Measurements from ENCODE around the gene GNAS. TPM values are rescaled to one million over a fixed set of nuclear protein-coding genes. Genes with fewer than 3 reads are reported as not detected.

GNAS gene
- total RNA-seq, 1 donor from 2014 or later: 1,425 TPM

- Mint-ChIP-seq H3K4me1 (no peaks in the 10 kb centered on the region), H3K27me3 (ENCODE audit: low read depth) (peaks cover 7% of the 10 kb centered on the region), H3K36me3 (ENCODE audit: low read depth) (no peaks in the 10 kb centered on the region), H3K27ac (ENCODE audit: unreplicated experiment) (no peak overlapping the region), H3K9me3 (peaks cover 7% of the 10 kb centered on the region), H3K4me3 (no peak overlapping the region)
- no peak for DNase-seq (ENCODE audit: low read depth, low spot score)
- TF ChIP-seq, protein P1, sequence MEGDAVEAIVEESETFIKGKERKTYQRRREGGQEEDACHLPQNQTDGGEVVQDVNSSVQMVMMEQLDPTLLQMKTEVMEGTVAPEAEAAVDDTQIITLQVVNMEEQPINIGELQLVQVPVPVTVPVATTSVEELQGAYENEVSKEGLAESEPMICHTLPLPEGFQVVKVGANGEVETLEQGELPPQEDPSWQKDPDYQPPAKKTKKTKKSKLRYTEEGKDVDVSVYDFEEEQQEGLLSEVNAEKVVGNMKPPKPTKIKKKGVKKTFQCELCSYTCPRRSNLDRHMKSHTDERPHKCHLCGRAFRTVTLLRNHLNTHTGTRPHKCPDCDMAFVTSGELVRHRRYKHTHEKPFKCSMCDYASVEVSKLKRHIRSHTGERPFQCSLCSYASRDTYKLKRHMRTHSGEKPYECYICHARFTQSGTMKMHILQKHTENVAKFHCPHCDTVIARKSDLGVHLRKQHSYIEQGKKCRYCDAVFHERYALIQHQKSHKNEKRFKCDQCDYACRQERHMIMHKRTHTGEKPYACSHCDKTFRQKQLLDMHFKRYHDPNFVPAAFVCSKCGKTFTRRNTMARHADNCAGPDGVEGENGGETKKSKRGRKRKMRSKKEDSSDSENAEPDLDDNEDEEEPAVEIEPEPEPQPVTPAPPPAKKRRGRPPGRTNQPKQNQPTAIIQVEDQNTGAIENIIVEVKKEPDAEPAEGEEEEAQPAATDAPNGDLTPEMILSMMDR (conservative IDR thresholded peaks at IDR 0.05): no peak
These were observed 23.0 kb upstream of the GNAS start for GRCh38 chr20:58829531-58829941.

DNA sequence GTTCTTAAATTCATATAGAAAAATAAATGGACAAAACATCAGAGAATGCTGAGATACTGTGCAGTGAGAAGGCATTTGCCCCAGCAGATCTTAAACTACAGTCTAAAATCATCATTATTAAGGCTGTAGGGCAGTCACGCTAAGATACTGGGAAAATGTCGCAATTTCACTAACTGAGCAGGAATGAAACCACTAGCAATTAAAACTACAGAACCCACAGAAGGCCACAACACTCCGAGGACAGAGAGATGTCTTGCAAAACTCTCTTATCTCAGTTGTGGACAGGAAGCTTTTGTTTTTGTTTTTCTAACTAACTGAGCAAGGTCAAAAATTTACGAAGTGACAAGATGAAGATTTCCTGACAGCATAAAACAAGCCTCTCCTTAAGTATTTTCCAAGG, 20.1 kb upstream of the GNAS start:
- Mint-ChIP-seq H3K9me3 (peaks cover 7% of the 10 kb centered on the region), H3K36me3 (ENCODE audit: low read depth) (no peaks in the 10 kb centered on the region), H3K4me1 (no peaks in the 10 kb centered on the region), H3K27me3 (ENCODE audit: low read depth) (peaks cover 21% of the 10 kb centered on the region), H3K27ac (ENCODE audit: unreplicated experiment) (no peak overlapping the region), H3K4me3 (no peak overlapping the region)
- DNase-seq (ENCODE audit: low read depth, low spot score): no peak
- TF ChIP-seq, protein P1 (conservative IDR thresholded peaks at IDR 0.05): no peak

DNA sequence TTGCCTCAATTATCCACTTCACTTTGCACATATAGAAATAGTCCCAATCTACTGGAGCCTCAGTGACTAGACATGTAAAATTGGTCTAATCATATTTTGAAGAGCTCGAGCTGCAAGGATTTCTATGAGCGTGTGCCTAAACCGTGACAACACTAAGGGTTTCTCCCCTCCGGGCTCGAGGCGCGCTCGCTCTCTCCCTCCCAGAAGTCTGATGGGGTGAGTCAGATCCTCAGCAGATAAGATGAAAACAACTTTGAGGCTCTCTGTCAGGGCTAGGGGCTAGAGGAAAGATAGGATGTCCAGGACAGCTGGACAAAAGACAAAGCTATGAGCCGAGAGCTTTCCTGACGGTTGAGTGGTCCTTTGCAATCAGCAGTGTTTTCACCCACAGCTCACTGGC, 18.6 kb upstream of the GNAS start:
- Mint-ChIP-seq H3K27me3 (ENCODE audit: low read depth) (peaks cover 34% of the 10 kb centered on the region), H3K4me1 (no peaks in the 10 kb centered on the region), H3K36me3 (ENCODE audit: low read depth) (no peaks in the 10 kb centered on the region), H3K9me3 (peaks cover 6% of the 10 kb centered on the region), H3K4me3 (no peak overlapping the region), H3K27ac (ENCODE audit: unreplicated experiment) (no peak overlapping the region)
- DNase-seq (ENCODE audit: low read depth, low spot score): no peak
- TF ChIP-seq, protein P1 (conservative IDR thresholded peaks at IDR 0.05): no peak

DNA sequence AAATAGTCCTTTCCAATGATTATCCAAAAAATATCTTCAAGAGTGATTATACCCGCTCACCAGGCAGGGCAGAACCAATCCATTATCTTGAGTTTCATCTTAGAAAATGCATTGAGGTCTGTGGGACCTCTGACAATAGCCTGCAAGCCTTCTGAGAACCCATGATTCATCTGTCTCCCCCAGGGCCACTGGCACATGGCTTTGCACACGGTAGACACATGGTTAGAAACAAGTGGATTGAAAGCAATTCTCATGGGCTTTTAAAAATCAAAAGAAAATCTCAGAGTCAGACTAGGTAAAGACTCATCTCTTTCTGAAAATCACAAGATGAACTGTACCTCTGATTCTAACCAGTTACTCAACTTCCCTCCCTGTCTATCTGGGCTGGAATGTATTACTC, 17.3 kb upstream of the GNAS start:
- H3K27me3 Mint-ChIP-seq (ENCODE audit: low read depth): peaks cover 47% of the 10 kb centered on the region

DNA sequence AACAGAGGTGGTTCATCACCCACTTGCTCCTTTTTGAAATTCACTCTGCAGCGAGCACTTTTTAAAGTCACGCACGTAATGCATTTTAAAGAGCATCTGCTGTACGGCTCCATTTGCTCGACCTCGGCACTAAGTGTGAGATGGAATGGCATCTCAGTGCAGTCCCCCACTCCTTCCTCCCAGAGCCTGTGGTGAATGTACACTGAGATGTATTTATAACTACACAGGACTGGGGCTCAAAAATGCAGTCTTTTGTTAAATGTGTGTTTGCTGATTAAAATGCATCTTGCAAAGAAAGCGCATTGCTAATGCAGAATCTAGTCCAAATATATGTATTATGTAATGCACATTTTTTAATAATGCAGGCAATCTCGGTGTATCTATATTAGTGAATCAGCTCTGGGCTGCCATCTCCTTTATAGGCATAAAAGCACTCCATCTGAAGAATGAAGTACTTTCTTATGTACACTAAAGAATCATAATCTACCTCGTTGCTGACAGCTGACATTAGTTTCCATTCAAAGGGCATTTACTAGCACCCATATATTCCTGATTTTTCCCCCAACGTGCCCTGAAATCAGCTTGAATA, 15.8 kb upstream of the GNAS start:
- DNase-seq (ENCODE audit: low read depth, low spot score): no peak
- Mint-ChIP-seq H3K4me1 (no peaks in the 10 kb centered on the region), H3K27me3 (ENCODE audit: low read depth) (peaks cover 62% of the 10 kb centered on the region), H3K4me3 (no peak overlapping the region), H3K27ac (ENCODE audit: unreplicated experiment) (no peak overlapping the region), H3K36me3 (ENCODE audit: low read depth) (peaks cover 6% of the 10 kb centered on the region), H3K9me3 (no peaks in the 10 kb centered on the region)
- TF ChIP-seq, protein P1 (conservative IDR thresholded peaks at IDR 0.05): no peak

More for the DNA sequence above, 17.3 kb upstream of the GNAS start:
- TF ChIP-seq, protein P1 (conservative IDR thresholded peaks at IDR 0.05): no peak
- Mint-ChIP-seq H3K9me3 (peaks cover 2% of the 10 kb centered on the region), H3K4me3 (no peak overlapping the region), H3K36me3 (ENCODE audit: low read depth) (peaks cover 3% of the 10 kb centered on the region), H3K4me1 (no peaks in the 10 kb centered on the region), H3K27ac (ENCODE audit: unreplicated experiment) (no peak overlapping the region)
- DNase-seq (ENCODE audit: low read depth, low spot score): no peak

All from neural crest cell (in vitro differentiated cells).